ENCODE measurements around the gene AMH. TPM values are rescaled to one million over a fixed set of nuclear protein-coding genes. Genes with fewer than 3 reads are reported as not detected.
"Not testable (repeated sequence)": the region's sequence is repeated elsewhere in the genome, so short reads cannot be mapped to it uniquely, and the experiment has no call there.

AMH gene
- not detected for total RNA-seq

DNA sequence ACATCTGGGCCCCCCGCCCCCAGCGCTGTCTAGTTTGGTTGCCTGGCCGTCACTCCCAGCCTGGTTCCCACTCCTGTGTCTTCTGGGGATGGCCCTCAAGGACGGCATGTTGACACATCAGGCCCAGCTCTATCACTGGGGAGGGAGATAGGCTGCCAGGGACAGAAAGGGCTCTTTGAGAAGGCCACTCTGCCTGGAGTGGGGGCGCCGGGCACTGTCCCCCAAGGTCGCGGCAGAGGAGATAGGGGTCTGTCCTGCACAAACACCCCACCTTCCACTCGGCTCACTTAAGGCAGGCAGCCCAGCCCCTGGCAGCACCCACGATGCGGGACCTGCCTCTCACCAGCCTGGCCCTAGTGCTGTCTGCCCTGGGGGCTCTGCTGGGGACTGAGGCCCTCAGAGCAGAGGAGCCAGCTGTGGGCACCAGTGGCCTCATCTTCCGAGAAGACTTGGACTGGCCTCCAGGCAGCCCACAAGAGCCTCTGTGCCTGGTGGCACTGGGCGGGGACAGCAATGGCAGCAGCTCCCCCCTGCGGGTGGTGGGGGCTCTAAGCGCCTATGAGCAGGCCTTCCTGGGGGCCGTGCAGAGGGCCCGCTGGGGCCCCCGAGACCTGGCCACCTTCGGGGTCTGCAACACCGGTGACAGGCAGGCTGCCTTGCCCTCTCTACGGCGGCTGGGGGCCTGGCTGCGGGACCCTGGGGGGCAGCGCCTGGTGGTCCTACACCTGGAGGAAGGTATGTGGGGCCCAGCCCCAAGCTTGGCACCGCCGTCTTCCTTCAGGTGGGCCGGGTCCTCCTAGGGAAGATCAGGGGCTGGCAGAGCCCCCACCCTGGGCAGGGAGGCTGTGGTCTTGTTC, at the start of gene AMH:
TSS of gene AMH (plus strand) at position 314 of the 857 bp plus-strand sequence. CDS start at position 324, 10 bp downstream.
- no peak for DNase-seq

- DNase-seq = no peak
Measured at GRCh38 chr19:2199861-2200623, 49.1 kb upstream of the AMH start.

GRCh38 chr19:2200624-2201294, 48.4 kb upstream of the AMH start:
- DNase-seq = not testable (repeated sequence)

DNA sequence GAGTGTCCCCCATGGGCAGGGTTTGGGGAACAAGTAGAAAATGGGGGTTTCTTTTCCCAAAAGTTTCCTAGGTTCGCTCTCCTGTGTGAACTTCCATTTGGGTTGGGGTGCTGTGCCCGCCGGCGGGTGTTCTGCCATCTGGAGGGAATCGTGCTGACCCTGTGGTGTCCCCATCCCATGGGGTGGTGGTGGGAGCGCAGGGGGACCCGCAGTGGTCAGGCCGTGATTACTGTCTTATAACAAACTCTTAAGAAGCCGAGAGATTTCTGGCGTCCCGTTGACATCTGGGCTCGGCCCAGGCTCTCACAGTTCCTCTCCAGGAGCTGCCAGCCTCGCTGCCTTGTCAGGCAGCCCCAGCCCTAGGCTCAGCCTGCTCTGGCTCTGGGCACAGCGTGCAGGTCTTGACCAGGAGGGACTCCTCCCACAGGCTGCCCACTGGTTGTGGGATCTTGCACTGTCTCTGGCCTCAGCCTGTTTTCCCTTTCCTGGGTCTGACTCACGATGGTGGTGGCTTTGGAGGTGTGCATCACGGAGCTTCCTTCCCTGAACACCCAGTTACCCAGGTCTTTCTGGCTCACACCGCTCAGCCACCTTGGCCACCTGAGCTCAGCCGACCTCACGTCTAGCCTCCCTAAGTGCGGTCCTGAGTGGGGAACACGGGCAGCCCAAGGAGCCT, 47.5 kb upstream of the AMH start:
- DNase-seq = no peak

DNA sequence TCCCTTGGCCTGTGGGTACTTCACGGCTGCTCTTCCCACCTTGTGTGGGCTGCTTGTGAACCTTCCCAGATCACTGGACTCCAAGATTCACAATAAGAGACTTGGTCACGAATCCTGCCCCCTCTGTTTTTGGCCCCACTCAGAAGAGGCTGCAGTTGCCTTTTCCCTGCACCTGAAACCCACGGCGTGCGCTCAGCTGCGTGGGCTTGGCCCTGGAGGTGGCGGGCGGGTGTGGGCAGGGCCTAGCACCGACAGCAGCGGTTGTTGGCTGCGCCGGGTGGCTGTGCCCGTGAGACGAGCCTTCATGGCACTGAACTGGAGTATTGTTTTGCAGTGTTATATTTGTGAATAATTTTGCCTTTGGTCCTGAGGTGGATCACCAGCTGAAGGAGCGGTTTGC, 46.8 kb upstream of the AMH start:
- no peak for DNase-seq

- no peak for DNase-seq
Measured at GRCh38 chr19:2207008-2207407, 42.1 kb upstream of the AMH start.

DNA sequence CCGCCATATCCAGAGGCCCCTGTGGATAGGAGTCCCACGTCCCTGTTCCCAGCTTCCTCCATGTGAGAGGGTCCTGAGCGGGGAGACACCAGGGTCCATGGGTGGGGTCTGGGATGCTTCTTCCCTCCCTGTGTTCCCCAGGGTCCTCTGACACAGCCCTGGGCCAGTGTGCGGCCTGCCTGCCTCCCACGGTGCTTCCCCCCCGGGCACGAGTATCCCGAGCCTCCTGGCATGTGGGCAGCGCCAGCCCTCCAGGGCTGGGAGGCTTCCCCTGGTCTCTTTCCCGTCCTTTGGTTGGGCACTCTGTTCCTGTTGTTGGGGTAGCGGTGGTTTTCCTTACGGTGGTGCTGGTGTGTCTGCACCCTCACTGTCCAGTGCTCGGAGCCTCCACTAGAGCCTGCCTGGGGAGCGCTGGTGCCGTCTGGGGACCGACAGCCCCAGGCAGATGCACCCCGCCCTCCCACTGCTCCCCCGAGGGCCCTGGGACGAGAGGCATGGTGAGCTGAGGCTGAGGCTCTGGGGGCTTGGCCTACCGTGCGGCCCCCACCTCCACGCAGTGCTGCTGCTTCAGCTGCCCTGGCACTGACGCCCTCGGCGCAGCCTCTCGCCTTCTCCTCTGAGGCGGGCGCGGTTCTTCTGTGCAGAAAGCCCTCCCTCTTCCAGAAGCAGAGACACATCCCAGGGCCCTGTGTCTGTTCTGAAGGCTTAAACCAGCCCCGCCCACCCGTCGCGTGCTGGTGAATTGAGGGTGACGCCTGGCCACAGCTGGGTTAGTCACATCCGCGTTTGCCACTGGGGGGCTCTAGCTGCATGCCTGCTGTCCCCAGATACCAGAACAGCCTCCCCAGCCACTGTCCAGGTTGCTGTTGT, 40.9 kb upstream of the AMH start:
- DNase-seq = no peak

GRCh38 chr19:2208975-2209374, 40.1 kb upstream of the AMH start:
- DNase-seq = no peak

DNA sequence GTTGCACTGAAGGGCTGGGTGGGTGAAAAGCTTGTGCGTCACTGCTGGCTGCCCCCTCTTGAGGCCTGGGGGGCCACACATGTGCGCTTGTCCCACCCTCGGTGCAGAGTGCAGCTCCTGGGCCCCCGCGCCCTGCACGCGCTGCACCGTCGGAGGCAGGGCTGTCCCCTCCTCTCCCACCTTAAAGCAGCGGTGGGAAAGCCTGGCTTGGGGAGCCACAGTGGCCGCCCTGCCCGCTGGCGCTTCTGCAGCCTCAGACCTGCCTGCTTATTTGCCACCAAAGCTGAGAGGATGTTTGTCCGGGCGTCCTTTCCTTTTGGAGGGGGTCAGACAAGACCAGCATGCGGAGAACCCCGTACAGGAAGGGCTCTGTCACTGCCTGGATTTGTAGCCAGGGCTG, 39.7 kb upstream of the AMH start:
- no peak for DNase-seq

DNA sequence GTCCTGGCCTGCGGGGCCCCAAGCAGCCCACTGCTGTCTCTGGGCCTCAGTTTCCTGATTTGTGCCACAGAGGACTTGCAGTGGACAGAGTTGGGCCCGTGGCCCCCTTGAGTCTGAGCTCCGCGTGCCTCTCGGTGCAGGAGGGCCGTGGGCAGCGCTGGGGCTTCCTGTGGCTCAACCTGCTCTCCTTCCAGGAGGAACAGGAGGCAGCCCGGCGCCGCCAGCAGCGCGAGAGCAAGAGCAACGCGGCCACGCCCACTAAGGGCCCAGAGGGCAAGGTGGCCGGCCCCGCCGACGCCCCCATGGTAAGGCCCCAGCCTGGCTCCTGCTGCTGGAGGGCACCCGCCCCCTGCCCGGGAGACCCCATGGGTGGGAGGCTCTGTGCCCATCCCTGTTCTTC, 38.9 kb upstream of the AMH start:
- no peak for DNase-seq

DNA sequence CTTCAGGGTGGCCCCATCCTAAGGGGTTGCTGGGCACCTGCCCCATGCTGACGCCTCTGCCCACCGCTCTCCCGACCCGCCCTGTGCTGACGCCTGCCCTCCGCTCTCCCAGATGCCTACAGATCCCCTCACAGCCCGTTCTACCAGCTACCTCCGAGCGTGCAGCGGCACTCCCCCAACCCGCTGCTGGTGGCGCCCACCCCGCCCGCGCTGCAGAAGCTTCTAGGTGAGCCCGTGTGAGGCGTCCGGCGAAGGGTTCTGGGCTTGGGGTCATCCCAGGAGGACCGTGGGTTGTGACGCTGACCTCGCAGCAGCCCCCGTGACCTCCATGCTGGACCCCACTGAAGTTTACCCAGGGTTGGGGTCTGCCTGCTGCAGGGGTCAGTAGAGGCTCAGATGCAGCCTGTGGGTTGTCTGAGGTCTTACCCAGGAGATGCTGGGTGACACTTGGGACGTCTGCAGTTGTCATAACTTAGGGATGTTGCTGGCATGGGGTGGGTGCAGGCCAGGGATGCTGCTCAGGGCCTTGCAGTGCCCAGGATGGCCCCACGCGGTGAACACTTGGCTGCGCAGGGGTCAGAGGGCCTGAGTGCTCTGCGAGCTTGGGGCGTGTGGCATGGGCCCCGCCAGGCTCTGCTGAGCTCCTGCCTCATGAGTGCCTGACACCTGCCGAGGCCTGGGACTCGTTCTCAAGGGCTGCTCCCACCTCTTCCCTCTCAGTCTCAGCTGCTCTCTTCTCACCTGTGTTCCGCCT, 38.0 kb upstream of the AMH start:
- DNase-seq = no peak

- no peak for DNase-seq
Measured at GRCh38 chr19:2212861-2213711, 36.0 kb upstream of the AMH start.

DNA sequence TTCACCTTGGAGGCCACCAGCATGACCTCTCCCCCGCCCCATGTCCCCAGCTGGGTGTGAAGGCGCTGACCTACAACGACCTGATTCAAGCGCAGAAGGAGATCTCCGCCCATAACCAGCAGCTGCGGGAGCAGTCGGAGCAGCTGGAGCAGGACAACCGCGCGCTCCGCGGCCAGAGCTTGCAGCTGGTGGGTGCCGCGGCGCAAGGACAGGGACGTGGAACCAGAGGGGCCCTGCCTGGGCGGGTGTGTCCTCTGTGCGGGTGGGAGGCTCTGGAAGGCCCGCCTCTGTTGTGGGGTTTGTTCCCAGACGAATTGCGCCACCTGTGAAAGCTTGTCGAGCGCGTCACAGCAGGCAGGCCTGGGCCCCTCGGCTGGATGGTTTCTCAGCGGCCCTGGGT, 35.3 kb upstream of the AMH start:
- peak; percentile 31 for DNase-seq

DNA sequence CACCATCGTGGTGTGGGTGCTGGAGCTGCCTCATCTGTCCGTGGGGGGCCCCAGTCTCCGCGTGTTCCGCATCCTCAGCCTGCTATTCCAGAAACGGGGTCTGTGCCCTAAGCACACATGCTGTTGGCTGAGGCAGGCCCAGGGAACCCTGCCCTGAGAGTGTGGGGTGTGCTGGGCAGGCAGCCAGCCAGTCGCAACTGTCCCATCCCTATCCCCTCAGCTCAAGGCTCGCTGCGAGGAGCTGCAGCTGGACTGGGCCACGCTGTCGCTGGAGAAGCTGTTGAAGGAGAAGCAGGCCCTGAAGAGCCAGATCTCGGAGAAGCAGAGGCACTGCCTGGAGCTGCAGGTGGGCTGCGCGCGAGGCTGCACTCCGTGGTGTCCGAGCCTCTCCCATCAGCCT, 34.9 kb upstream of the AMH start:
- no peak for DNase-seq

- no peak for DNase-seq
Measured at GRCh38 chr19:2215281-2215751, 33.8 kb upstream of the AMH start.

GRCh38 chr19:2216361-2217225, 32.5 kb upstream of the AMH start:
- DNase-seq = no peak

DNA sequence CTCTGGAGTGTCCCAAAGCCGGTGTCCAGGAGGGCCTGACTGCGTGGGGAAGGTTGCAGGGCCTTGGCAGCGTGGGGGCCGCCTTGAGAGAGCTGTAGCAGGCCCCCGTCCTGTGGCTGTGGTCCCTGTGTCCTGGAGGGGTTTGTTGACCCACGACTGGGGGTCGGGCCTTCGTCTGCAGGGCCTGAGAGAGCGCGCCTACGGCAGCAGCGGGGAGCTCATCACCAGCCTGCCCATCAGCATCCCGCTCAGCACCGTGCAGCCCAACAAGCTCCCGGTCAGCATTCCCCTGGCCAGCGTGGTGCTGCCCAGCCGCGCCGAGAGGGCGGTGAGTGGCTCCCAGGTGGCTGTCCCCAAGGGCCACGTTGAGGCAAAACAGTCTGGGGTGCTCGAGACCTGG, 31.5 kb upstream of the AMH start:
- DNase-seq = no peak

DNA sequence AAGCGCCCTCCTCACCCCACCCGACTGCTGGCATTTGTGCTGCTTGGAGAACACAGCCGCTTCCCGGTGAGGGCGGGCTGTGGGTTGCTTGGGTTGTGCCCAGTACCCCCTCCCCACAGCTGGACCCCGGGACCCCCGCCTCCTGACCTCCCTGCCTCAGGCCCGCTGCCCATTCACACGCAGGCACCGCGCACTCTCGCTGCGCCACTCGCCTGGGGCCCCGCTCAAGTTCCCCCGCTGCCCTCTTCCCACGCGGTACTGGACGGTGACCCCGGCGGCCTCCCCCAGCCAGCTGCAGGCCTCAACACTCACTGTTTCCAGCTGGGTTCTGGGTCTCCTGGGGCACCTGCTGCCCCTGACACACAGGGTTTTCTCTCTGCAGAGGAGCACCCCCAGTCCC, 29.4 kb upstream of the AMH start:
- DNase-seq = no peak
